ENCODE results near the gene CAPN14.

- TF ChIP-seq TAF1 (IDR thresholded peaks at IDR 0.05; ENCODE audit: borderline replicate concordance, low read depth, low read length) (no peak), POLR2A (IDR thresholded peaks at IDR 0.05; ENCODE audit: low read depth, low read length) (no peak), POLR2AphosphoS5 (IDR thresholded peaks at IDR 0.05; ENCODE audit: low read depth, low read length) (no peak)
Measured at GRCh38 chr2:31207790-31208189, 9.5 kb downstream of the CAPN14 start.

All from GM12892 (cell line).